HG02885 (cell line): ENCODE measurements around the gene CEP83.

Experiments used
- ATAC-seq: cut with Tn5 transposase; IDR thresholded peaks from one replicate; pipeline ENCODE4 v1.9.1; 2021; ENCODE audit warnings: mild to moderate bottlenecking; ENCODE audit not compliant: unreplicated experiment, poor library complexity

The CEP83 gene

DNA sequence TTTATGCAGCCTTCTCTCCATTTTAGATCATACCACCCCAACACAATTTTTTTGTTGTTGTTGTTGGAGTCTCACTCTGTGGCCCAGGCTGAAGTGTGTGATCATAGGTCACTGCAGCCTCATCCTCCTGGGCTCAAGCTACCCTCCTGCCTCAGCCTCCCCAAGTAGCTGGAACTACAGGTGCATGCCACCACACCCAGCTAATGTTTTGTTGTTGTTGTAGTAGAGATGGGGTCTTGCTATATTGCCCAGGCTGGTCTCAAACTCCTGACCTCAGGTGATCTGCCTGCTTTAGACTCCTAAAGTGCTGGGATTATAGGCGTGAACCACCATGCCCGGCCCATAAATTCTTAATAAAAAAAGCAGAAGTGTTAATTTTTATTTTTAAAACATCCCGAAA lies 199.7 kb downstream of the CEP83 start:
- no peak for ATAC-seq

DNA sequence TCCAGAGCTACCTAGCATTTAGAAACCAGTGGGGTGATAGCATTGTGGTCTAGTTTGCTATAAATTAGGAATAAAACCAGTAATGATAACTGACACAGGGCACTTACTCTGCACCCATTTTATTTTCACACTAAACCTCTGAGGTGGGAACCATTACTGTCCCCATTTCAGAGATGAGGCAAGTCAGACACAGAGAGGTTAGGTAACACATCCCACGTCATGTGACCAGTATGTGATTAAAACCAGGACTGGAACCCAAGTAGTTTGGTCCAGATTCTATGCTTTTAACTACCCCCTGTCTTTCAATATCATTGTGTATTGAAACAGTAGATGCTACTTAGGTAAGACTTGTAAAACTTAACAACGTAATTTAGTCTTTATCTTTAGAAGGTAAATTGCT lies 201.1 kb downstream of the CEP83 start:
- peak; percentile 79 for ATAC-seq
